Measurements from ENCODE around the gene ABCC3.

ABCC3 gene

GRCh38 chr17:50589095-50589705 lies 45.5 kb upstream of the ABCC3 start:
- no peak overlapping the region for H3K27ac ChIP-seq
- no peak overlapping the region for H3K4me3 ChIP-seq
- TF ChIP-seq CTCF (IDR thresholded peaks at IDR 0.05): no peak
- DNase-seq (ENCODE audit: low spot score): no peak

GRCh38 chr17:50590946-50591737 lies 43.5 kb upstream of the ABCC3 start:
- no peak for TF ChIP-seq CTCF (IDR thresholded peaks at IDR 0.05)
- no peak for DNase-seq (ENCODE audit: low spot score)

GRCh38 chr17:50593321-50593720 lies 41.4 kb upstream of the ABCC3 start:
- no peak overlapping the region for H3K4me3 ChIP-seq
- no peak for TF ChIP-seq CTCF (IDR thresholded peaks at IDR 0.05)
- H3K27ac ChIP-seq: no peak overlapping the region
- no peak for DNase-seq (ENCODE audit: low spot score)

More at GRCh38 chr17:50590946-50591737, 43.5 kb upstream of the ABCC3 start:
- Histone ChIP-seq H3K4me3 (no peak overlapping the region), H3K27ac (no peak overlapping the region)

DNA sequence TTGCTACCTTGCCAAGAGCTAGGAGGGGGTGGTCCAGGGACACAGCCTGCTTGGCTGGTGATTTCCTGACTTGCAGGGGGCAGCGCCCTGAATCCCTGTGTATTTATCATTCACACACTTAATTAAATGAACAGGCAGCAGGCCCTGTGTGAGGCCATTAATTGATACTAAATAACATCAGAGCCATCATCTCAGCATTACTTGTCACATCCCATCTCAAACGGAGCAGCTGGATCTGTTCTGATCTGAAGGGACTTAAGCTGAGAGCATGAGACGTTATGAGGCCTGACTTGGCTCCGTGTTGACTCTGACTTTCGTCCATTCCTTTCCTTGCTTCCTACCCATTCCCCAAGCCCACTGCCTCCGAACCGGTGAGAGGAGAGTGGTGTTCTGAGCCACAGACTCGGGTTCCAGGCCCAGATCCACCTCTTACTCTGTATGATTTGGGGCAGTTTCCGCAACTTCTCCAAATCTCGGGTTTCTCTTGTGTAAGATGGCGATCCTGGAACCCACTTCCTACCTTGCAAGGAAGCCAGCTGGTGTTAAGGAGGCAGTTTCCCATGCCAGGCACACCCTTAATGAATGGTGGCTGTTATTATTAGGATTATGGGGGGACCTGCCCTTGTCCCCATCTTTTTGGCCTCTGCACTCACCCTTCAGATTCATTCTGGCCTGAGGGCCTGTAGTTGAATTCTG lies 40.4 kb upstream of the ABCC3 start:
- Histone ChIP-seq H3K4me3 (no peak overlapping the region), H3K27ac (no peak overlapping the region)
- TF ChIP-seq CTCF (IDR thresholded peaks at IDR 0.05): no peak
- no peak for DNase-seq (ENCODE audit: low spot score)

GRCh38 chr17:50594892-50595291 lies 39.8 kb upstream of the ABCC3 start:
- Histone ChIP-seq H3K27ac (no peak overlapping the region), H3K4me3 (no peak overlapping the region)
- TF ChIP-seq CTCF (IDR thresholded peaks at IDR 0.05): no peak
- no peak for DNase-seq (ENCODE audit: low spot score)

DNA sequence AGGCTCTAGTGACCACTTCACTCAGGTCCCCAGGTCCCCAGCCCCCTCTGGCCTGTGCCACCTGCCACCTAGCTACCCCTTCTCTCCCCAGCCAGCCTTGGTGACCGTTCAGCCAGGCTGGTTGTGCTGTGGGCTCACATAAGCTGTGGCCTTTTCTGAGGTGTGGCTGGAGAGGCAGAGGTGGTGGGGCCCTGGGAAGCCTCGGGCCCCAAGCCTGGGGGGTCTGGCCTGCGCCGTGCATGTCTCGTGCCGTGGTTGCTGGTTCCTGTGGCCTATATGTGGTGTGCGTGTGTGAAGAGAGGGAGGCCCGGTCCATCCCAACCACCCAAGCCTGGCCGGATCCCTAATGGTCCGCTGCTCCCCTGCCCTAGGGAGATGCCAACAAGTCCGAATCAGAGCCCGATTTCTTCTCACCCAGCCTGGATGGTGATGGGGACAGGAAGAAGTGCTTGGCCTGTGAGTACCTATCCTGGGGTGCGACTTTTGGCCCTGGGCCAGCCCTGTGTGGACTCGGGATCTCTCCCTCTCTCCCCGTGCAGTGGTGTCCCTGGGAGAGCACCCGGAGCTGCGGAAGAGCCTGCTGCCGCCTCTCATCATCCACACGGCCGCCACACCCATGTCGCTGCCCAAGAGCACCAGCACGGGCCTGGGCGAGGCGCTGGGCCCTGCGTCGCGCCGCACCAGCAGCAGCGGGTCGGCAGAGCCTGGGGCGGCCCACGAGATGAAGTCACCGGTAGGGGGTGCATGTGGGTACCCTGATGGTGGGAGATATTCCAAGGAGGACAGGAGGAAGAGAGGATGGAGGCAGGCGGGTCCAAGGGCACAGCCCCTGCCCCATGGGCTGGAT lies 38.3 kb upstream of the ABCC3 start:
- Histone ChIP-seq H3K27ac (no peak overlapping the region), H3K4me3 (no peak overlapping the region)
- no peak for TF ChIP-seq CTCF (IDR thresholded peaks at IDR 0.05)
- DNase-seq (ENCODE audit: low spot score): no peak
